Activated CD8-positive, alpha-beta memory T cell treated with anti-CD3 and anti-CD28 coated beads, Interleukin-2, amount 50 U/mL, for 1 hour (primary cell): ENCODE results near the gene PCDHGA7.
"Not testable (repeated sequence)": the region's sequence is repeated elsewhere in the genome, so short reads cannot be mapped to it uniquely, and the experiment has no call there.

Source experiments
- DNase-seq: peaks from one replicate; pipeline ENCODE4 v3.0.0-alpha.2; 2020; ENCODE audit errors: extremely low read depth

The PCDHGA7 gene

DNA sequence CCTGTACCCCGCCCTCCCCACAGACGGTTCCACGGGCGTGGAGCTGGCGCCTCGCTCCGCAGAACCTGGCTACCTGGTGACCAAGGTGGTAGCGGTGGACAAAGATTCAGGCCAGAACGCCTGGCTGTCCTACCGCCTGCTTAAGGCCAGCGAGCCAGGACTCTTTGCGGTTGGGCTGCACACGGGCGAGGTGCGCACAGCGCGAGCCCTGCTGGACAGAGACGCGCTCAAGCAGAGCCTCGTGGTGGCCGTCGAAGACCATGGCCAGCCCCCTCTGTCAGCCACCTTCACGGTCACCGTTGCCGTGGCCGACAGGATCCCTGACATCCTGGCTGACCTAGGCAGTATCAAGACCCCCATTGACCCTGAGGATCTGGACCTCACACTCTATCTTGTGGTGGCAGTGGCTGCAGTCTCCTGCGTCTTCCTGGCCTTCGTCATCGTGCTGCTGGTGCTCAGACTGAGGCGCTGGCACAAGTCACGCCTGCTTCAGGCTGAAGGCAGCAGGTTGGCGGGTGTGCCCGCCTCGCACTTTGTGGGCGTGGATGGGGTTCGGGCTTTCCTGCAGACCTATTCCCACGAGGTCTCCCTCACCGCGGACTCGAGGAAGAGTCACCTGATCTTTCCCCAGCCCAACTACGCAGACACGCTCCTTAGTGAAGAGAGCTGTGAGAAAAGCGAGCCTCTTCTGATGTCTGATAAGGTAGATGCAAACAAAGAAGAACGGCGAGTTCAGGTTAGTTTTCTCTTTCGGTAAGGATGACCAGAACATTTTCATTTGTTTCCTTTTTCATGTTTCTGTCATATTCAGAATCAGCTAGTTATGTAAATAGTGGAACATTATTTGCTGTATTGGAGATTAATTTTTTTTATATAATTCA is 16.3 kb upstream of the PCDHGA7 start:
- DNase-seq, result no peak

DNA sequence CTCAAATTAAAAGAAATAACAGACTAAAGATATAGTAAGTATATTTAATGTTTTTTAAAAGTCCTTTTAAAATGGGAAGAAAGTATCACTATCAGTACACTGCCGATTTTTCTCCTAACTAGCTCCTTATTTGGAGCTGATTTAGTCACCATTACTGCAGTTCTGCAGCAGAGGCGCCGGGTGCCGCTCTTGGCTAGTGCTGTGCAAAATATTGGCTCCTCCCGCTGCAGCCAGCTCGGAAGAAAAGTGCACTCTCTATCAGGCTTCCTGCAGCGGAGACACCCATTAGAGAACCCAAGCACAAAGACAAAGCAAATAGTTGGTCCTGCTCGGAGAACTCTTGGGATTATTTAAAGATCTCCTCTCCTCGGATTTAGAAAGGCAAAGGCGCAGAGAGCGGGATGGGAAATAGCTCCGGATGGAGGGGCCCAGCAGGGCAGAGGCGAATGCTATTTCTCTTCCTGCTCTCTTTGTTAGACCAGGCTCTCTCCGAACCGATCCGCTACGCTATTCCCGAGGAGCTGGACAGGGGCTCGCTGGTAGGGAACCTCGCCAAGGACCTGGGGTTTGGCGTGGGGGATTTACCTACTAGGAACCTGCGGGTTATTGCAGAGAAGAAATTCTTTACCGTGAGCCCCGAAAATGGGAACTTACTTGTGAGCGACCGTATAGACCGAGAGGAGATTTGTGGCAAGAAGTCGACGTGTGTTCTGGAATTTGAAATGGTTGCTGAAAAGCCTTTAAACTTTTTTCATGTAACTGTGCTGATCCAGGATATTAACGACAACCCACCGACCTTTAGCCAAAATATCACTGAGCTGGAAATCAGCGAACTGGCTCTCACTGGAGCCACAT is 12.3 kb upstream of the PCDHGA7 start, which contains the start of gene PCDHGB3:
Gene PCDHGB3, plus strand, starts transcription at position 249 of the 855 bp plus-strand sequence. Its CDS starts 153 bp downstream, at position 402.
- no peak for DNase-seq

- DNase-seq, result no peak
Observed at GRCh38 chr5:141371572-141372475, 10.7 kb upstream of the PCDHGA7 start.

DNA sequence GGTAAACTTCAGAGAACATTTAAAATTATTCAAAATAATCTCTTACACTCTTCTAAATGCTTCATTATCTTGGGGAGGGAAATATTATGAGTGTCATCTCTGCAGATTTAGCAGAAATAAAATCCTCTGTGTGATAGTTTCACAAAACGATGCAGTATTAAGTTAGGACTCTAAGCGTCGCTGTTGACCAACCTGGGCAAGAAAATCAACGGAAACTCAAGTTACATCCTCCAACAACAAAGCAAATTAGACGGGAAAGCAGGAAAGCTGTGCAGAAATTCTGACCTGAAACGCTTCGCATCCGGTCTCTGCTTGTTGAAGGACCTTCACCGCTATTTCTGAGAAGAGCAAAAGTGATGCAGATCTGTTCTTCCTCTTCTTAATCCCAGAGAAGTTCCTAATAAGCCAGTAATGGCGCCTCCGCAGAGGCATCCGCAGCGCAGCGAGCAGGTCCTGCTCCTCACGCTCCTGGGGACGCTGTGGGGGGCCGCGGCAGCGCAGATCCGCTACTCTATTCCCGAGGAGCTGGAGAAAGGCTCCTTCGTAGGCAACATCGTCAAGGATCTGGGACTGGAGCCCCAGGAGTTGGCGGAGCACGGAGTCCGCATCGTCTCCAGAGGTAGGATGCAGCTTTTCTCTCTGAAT is 8.7 kb upstream of the PCDHGA7 start, which contains the start of gene PCDHGA6:
Gene PCDHGA6, plus strand, starts transcription at position 219 of the 645 bp plus-strand sequence. Its CDS starts 193 bp downstream, at position 412.
- DNase-seq, result no peak

- no peak for DNase-seq
Observed at GRCh38 chr5:141374627-141375026, 7.9 kb upstream of the PCDHGA7 start.

- not testable (repeated sequence) for DNase-seq
Observed at GRCh38 chr5:141375444-141376155, 6.9 kb upstream of the PCDHGA7 start.

GRCh38 chr5:141383345-141383744 is 803 bp downstream of the PCDHGA7 start:
- DNase-seq, result no peak

DNA sequence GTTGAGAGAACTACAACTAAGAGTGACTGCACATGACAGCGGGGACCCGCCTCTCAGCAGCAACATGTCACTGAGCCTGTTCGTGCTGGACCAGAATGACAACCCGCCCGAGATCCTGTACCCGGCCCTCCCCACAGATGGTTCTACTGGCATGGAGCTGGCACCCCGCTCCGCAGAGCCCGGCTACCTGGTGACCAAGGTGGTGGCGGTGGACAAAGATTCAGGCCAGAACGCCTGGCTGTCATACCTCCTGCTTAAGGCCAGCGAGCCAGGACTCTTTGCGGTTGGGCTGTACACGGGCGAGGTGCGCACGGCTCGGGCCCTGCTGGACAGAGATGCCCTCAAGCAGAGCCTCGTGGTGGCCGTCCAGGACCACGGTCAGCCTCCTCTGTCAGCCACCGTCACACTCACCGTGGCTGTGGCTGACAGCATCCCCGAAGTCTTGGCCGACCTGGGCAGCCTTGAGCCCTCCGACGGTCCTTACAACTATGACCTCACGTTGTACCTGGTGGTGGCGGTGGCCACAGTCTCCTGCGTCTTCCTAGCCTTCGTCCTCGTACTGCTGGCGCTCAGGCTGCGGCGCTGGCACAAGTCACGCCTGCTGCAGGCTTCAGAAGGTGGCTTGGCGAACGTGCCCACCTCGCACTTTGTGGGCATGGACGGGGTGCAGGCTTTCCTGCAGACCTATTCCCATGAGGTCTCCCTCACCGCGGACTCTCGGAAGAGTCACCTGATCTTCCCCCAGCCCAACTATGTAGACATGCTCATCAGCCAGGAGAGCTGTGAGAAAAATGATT is 2.1 kb downstream of the PCDHGA7 start:
- no peak for DNase-seq

DNA sequence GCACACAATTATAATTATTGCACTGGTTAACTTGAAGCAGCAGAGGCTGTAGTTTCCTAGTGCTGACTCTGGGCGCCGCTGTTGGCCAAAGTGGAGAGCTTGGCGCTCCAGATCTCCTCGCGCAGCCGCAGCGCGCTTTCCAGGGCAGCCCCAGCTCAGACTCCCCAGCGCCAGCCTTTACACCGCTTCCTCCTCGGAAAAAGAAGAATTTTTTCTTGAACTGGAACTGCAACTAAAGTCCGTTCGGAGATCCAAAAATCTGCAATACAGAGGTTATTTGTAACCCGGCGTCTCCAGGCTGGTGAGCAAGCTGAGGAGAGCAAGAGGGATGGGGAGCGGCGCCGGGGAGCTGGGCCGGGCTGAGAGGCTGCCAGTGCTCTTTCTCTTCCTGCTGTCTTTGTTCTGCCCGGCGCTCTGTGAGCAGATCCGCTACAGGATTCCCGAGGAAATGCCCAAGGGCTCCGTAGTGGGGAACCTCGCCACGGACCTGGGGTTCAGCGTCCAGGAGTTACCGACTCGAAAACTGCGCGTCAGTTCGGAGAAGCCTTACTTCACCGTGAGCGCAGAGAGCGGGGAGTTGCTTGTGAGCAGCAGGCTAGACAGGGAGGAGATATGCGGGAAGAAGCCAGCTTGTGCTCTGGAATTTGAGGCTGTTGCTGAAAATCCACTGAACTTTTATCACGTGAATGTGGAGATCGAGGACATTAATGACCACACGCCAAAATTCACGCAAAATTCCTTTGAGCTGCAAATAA is 5.2 kb downstream of the PCDHGA7 start, which contains the start of gene PCDHGB4:
Gene PCDHGB4, plus strand, starts transcription at position 142 of the 755 bp plus-strand sequence. Its CDS starts 187 bp downstream, at position 329.
- not testable (repeated sequence) for DNase-seq

DNA sequence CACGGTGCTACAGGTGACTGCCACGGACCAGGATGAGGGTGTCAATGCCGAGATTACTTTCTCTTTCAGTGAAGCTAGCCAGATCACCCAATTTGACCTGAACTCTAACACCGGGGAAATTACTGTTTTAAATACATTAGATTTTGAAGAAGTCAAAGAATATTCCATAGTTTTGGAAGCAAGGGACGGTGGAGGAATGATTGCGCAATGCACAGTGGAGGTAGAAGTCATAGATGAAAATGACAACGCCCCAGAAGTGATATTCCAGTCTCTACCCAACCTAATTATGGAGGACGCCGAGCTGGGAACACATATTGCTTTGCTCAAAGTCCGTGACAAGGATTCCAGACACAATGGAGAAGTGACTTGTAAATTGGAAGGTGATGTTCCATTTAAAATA is 6.1 kb downstream of the PCDHGA7 start:
- no peak for DNase-seq

- DNase-seq, result no peak
Observed at GRCh38 chr5:141389153-141390042, 6.9 kb downstream of the PCDHGA7 start.

DNA sequence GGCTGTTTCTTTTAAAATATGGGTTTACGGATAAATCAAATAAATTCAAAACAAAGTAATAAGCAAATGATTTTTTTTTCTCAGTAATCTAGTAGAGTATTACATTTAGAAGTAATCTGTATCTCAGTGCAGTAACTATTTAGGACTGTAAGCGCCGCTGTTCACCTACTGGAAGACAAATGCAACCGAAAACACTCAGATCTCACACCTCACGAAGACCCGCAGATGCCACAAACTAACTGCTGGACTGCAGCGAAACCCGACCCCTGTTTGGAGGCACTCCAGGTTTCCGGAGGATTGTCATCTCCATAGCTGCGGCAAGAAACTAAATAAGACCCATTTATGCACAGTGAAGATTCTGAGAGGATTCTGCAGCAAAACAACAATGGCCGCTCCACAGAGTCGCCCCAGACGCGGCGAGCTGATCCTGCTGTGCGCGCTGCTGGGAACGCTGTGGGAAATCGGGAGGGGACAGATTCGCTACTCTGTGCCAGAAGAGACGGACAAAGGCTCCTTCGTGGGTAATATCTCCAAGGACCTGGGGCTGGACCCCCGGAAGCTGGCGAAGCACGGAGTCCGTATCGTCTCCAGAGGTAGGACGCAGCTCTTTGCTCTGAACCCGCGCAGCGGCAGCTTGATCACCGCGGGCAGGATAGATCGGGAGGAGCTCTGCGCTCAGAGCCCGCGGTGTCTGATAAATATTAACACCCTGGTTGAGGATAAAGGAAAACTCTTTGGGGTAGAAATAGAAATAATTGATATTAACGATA is 10.1 kb downstream of the PCDHGA7 start, which contains the start of gene PCDHGA8:
Gene PCDHGA8, plus strand, starts transcription at position 205 of the 770 bp plus-strand sequence. Its CDS starts 181 bp downstream, at position 386.
- no peak for DNase-seq

GRCh38 chr5:141393267-141393666 is 10.7 kb downstream of the PCDHGA7 start:
- DNase-seq, result no peak

DNA sequence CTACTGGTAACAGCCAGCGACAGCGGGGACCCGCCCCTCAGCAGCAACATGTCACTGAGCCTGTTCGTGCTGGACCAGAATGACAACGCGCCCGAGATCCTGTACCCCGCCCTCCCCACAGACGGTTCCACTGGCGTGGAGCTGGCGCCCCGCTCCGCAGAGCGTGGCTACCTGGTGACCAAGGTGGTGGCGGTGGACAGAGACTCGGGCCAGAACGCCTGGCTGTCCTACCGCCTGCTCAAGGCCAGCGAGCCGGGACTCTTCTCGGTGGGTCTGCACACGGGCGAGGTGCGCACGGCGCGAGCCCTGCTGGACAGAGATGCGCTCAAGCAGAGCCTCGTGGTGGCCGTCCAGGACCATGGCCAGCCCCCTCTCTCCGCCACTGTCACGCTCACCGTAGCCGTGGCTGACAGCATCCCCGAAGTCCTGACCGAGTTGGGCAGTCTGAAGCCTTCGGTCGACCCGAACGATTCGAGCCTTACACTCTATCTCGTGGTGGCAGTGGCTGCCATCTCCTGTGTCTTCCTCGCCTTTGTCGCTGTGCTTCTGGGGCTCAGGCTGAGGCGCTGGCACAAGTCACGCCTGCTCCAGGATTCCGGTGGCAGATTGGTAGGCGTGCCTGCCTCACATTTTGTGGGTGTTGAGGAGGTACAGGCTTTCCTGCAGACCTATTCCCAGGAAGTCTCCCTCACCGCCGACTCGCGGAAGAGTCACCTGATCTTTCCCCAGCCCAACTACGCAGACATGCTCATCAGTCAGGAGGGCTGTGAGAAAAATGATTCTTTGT is 12.1 kb downstream of the PCDHGA7 start:
- DNase-seq, result not testable (repeated sequence)

- not testable (repeated sequence) for DNase-seq
Observed at GRCh38 chr5:141397756-141398551, 15.4 kb downstream of the PCDHGA7 start, which contains the start of gene PCDHGB5. PCDHGB5 (plus strand) TSS chr5:141397947; CDS start chr5:141398128, 181 bp downstream.
